ENCODE results near the gene ARPC1A.
"Not testable (repeated sequence)": the region's sequence is repeated elsewhere in the genome, so short reads cannot be mapped to it uniquely, and the experiment has no call there.

The ARPC1A gene

GRCh38 chr7:99410635-99411034, 84.9 kb downstream of the ARPC1A start:
- DNase-seq (ENCODE audit: low spot score), result no peak

DNA sequence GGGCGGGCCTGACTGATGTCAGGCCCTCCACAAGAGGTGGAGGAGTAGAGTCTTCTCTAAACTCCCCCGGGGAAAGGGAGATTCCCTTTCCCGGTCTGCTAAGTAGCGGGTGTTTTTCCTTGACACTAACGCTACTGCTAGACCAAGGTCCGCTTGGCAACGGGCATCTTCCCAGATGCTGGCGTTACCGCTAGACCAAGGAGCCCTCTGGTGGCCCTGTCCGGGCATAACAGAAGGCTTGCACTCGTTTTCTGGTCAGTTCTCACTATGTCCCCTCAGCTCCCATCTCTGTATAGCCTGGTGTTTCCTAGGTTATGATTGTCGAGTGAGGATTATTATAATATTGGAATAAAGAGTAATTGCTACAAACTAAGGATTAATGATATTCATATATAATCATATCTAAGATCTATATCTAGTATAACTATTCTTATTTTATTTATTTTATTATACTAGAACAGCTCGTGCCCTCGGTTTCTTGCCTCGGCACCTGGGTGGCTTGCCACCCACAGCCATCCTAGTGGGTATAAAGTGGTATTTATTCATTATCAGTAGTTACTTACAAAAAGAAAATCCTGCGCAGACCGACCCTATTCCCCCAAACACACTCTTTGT, 89.9 kb downstream of the ARPC1A start:
- DNase-seq (ENCODE audit: low spot score), result not testable (repeated sequence)

All from AG08395 (cell line).